WTC11 (cell line): ENCODE measurements around the gene NOC2L. TPM values are rescaled to one million over a fixed set of nuclear protein-coding genes. Genes with fewer than 3 reads are reported as not detected.

Experiments used
- ATAC-seq: fragments of 200-7000 bp; cut with Tn5 transposase; 2 replicates; pipeline ENCODE4 v1.10.0; 2021; ENCODE audit warnings: mild to moderate bottlenecking, moderate library complexity
- CTCF ChIA-PET: fragments of 300-600 bp; sonication (Branson Sonifier 250); formaldehyde crosslinking; loops from one replicate; lab custom pipeline; 2021; ENCODE audit warnings: antibody characterized with exemption; lab: Charles Lee
- POLR2A ChIA-PET: fragments of 350-600 bp; sonication (Branson Sonifier 250); formaldehyde crosslinking; loops from one replicate; lab custom pipeline; 2021; ENCODE audit warnings: antibody characterized with exemption; lab: Charles Lee
- DNase-seq: peaks from one replicate; pipeline ENCODE4 v3.0.0; 2021; ENCODE audit warnings: low spot score
- H3K27ac Mint-ChIP-seq: 2 replicates; pipeline ENCODE4 v1.8.0; 2021; ENCODE audit warnings: mixed read lengths
- H3K27me3 Mint-ChIP-seq: 2 replicates; pipeline ENCODE4 v1.8.0; 2021; ENCODE audit warnings: low read depth, mild to moderate bottlenecking, moderate library complexity, mixed read lengths
- H3K36me3 Mint-ChIP-seq: 2 replicates; pipeline ENCODE4 v1.8.0; 2021; ENCODE audit warnings: mixed read lengths
- H3K4me1 Mint-ChIP-seq: 2 replicates; pipeline ENCODE4 v1.8.0; 2022; ENCODE audit warnings: mixed read lengths
- H3K4me3 Mint-ChIP-seq: 2 replicates; pipeline ENCODE4 v1.8.0; 2021; ENCODE audit warnings: mild to moderate bottlenecking, moderate library complexity, mixed read lengths
- H3K9me3 Mint-ChIP-seq: 2 replicates; pipeline ENCODE4 v1.8.0; 2021; ENCODE audit warnings: mixed read lengths
- AFF4 ChIP-seq: sonication (generic); formaldehyde crosslinking; IDR thresholded peaks from 2 replicates; pipeline ENCODE4 v1.8.1; 2023; ENCODE audit warnings: mild to moderate bottlenecking, missing genetic modification reagents, borderline replicate concordance
- E2F5 ChIP-seq: sonication (generic); formaldehyde crosslinking; IDR thresholded peaks from 2 replicates; pipeline ENCODE4 v1.8.1; 2022; ENCODE audit warnings: mild to moderate bottlenecking, moderate library complexity, missing genetic modification reagents
- EMX1 ChIP-seq: fragments of 250-450 bp; sonication (Bioruptor Pico); IDR thresholded peaks from 2 replicates; pipeline ENCODE4 v1.8.0; 2021; ENCODE audit warnings: mild to moderate bottlenecking
- FOXP1 ChIP-seq: sonication (generic); formaldehyde crosslinking; IDR thresholded peaks from 2 replicates; pipeline ENCODE4 v1.8.0; 2022; ENCODE audit warnings: missing genetic modification reagents, mild to moderate bottlenecking, moderate library complexity, borderline replicate concordance
- FOXP4 ChIP-seq: sonication (generic); formaldehyde crosslinking; IDR thresholded peaks from 2 replicates; pipeline ENCODE4 v1.8.0; 2022; ENCODE audit warnings: mild to moderate bottlenecking, missing genetic modification reagents
- MAX ChIP-seq: sonication (generic); formaldehyde crosslinking; IDR thresholded peaks from 2 replicates; pipeline ENCODE4 v1.8.0; 2022; ENCODE audit warnings: mild to moderate bottlenecking, missing genetic modification reagents
- NFYB ChIP-seq: sonication (generic); formaldehyde crosslinking; conservative IDR thresholded peaks from 2 replicates; pipeline ENCODE4 v1.8.0; 2022; ENCODE audit warnings: low read depth, missing genetic modification reagents
- PREB ChIP-seq: sonication (generic); formaldehyde crosslinking; IDR thresholded peaks from 2 replicates; pipeline ENCODE4 v1.8.1; 2022; ENCODE audit warnings: mild to moderate bottlenecking, missing genetic modification reagents, moderate library complexity, borderline replicate concordance
- SMAD3 ChIP-seq: sonication (generic); formaldehyde crosslinking; IDR thresholded peaks from 2 replicates; pipeline ENCODE4 v1.8.0; 2022; ENCODE audit warnings: missing genetic modification reagents, mild to moderate bottlenecking, borderline replicate concordance
- TEAD1 ChIP-seq: sonication (generic); formaldehyde crosslinking; IDR thresholded peaks from 2 replicates; pipeline ENCODE4 v1.8.0; 2022; ENCODE audit warnings: mild to moderate bottlenecking, missing genetic modification reagents
- TEAD4 ChIP-seq: sonication (generic); formaldehyde crosslinking; IDR thresholded peaks from 2 replicates; pipeline ENCODE4 v1.8.0; 2022; ENCODE audit warnings: mild to moderate bottlenecking, missing genetic modification reagents
- TP53 ChIP-seq: sonication (generic); formaldehyde crosslinking; IDR thresholded peaks from 2 replicates; pipeline ENCODE4 v1.8.1; 2023; ENCODE audit warnings: mild to moderate bottlenecking, missing genetic modification reagents
- USF2 ChIP-seq: sonication (generic); formaldehyde crosslinking; IDR thresholded peaks from 2 replicates; pipeline ENCODE4 v1.8.1; 2023; ENCODE audit warnings: mild to moderate bottlenecking, missing genetic modification reagents, moderate library complexity
- ZNF138 ChIP-seq: sonication (generic); formaldehyde crosslinking; conservative IDR thresholded peaks from 2 replicates; pipeline ENCODE4 v1.8.1; 2022; ENCODE audit warnings: mild to moderate bottlenecking, moderate library complexity, missing genetic modification reagents
- ZNF281 ChIP-seq: sonication (generic); formaldehyde crosslinking; IDR thresholded peaks from 2 replicates; pipeline ENCODE4 v1.8.0; 2023; ENCODE audit warnings: mild to moderate bottlenecking, missing genetic modification reagents
- ZNF425 ChIP-seq: fragments of 250-450 bp; sonication (Bioruptor Pico); conservative IDR thresholded peaks from 2 replicates; pipeline ENCODE4 v1.9.0; 2021; ENCODE audit warnings: mild to moderate bottlenecking
- ZSCAN18 ChIP-seq: fragments of 250-450 bp; sonication (Bioruptor Pico); IDR thresholded peaks from 2 replicates; pipeline ENCODE4 v2.1.2; 2022; ENCODE audit warnings: mild to moderate bottlenecking, moderate library complexity
- total RNA-seq: library from RNA; stranded (reverse); gene quantifications from 3 replicates; pipeline ENCODE4 v1.2.3, GENCODE V29; 2021

Gene NOC2L
- total RNA-seq, 1 experiment from 2014 or later = 182 TPM

- ChIA-PET POLR2A (interaction anchor here (0.8 to 1.6 kb wide), 3 partner anchors 15 to 43 kb away, joined by 3 read pairs; partner anchors contain the start of gene ISG15), CTCF (interaction anchor here (0.6 to 3.7 kb wide), 7 partner anchors 15 to 118 kb away, joined by 3 to 23 read pairs (median 5); partner anchors contain the start of genes C1orf159, ISG15 and PERM1)
- no peaks in the 10 kb centered on the region for H3K36me3 Mint-ChIP-seq
- H3K4me1 Mint-ChIP-seq = peaks cover 5% of the 10 kb centered on the region
- H3K27ac Mint-ChIP-seq = no peak overlapping the region
- peak; percentile 59 for DNase-seq
- H3K9me3 Mint-ChIP-seq = no peaks in the 10 kb centered on the region
- H3K27me3 Mint-ChIP-seq = peaks cover 78% of the 10 kb centered on the region
- ATAC-seq = peak; percentile 6
- peak overlapping the region; percentile 49 for H3K4me3 Mint-ChIP-seq
- TF ChIP-seq TEAD1 (CRISPR knock-in tag) (no peak), ZNF138 (CRISPR knock-in tag) (no peak), SMAD3 (CRISPR knock-in tag) (no peak), FOXP4 (CRISPR knock-in tag) (0 out of 2 replicates have a peak, but pooled peaks have one; percentile 32), ZNF425 (CRISPR knock-in tag) (no peak), TP53 (CRISPR knock-in tag) (no peak), TEAD4 (CRISPR knock-in tag) (no peak), AFF4 (CRISPR knock-in tag) (no peak), ZNF281 (CRISPR knock-in tag) (peak; percentile 40; the same call in 1 of the 2 replicates), PREB (CRISPR knock-in tag) (no peak), FOXP1 (CRISPR knock-in tag) (peak; percentile 69; the same call in 1 of the 2 replicates), USF2 (0 out of 2 replicates have a peak, but pooled peaks have one; percentile 7), NFYB (CRISPR knock-in tag) (no peak), E2F5 (CRISPR knock-in tag) (0 out of 2 replicates have a peak, but pooled peaks have one; percentile 46), MAX (CRISPR knock-in tag) (no peak), EMX1 (no peak), ZSCAN18 (CRISPR knock-in tag) (no peak)
Observed at GRCh38 chr1:997993-998744, 39.1 kb upstream of the NOC2L start.
